Raji (cell line): ENCODE results near the gene SLC2A10.

Source experiments
- POLR2A ChIP-seq: IDR thresholded peaks from 2 replicates; pipeline ENCODE4 v1.6.1; 2011; ENCODE audit warnings: low read depth, low read length, control low read depth; ENCODE audit not compliant: insufficient read depth

Gene SLC2A10

DNA sequence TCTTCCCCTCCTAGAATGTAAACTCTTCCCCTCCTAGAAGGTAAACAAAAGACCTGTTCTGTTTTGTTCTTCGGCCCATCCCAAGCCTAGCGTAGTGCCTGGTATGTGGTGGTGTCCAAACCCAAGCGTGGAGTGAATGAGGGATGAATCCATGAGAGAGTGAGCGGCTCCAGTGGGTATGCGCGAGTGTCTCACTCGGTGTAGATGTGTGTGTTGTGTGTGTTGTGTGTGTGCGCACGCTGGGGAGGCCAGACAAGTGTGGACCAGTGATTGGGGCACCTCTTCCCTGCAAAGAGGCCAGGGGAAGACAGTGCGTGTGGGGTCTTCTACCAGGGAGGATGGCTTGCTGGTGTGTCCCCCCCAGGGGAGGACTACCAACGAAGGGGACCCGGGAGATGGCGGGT, 392 bp upstream of the SLC2A10 start:
- TF ChIP-seq POLR2A: no peak

GRCh38 chr20:46710153-46710913, 884 bp downstream of the SLC2A10 start:
- no peak for TF ChIP-seq POLR2A

- no peak for TF ChIP-seq POLR2A
Measured at GRCh38 chr20:46712056-46712636, 2.7 kb downstream of the SLC2A10 start.

GRCh38 chr20:46713957-46714834, 4.7 kb downstream of the SLC2A10 start:
- TF ChIP-seq POLR2A: no peak

- TF ChIP-seq POLR2A: no peak
Measured at GRCh38 chr20:46715292-46715756, 5.9 kb downstream of the SLC2A10 start.

DNA sequence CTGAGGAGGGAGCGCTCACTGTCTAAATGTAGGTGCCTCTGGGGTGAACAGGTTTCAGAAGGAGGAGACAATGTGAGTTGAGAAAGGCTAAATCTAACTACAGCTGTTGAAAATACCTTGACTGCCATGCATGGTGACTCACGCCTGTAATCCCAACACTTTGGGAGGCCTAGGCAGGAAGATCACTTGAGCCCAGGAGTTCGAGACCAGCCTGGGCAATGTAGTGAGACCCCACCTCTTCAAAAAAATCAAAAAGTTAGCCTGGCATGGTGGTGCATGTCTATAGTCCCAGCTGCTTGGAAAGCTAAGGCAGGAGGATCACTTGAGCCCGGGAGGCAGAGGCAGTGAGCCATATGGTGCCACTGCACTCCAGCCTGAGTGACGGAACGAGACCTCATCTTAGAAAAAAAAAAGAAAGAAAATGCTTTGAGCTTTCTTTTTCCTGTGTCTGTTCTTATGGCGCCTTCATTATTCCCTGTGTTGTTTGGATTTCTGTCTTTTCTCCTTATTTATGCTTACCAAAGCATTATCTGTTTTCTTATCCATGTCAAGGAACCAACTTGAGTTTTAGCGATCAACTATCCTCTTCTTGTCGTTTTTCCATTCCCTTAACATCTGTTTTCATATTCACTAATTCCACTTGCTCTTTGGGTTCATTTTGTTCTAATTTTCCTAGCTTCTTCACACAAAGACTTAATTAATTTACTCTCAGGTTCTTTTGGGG, 8.5 kb downstream of the SLC2A10 start:
- TF ChIP-seq POLR2A: no peak

DNA sequence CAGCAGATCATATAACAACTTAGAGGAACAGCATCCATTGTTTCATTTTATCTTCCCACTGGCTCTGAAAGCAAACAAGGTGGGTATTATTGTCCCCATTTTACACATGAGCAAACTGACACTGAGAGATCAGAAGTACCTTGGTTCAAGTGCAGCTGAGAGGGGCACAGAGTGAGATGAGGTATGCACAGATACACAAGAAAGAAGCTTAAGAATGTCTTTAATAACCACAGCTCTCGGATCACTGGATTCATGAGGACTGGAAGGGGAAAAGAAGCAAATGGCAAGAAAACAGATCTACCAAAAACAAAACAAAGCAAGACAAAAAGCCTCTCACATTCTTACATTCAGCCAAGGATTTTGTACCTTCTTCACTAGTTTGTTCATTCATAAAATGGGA, 10.6 kb downstream of the SLC2A10 start:
- no peak for TF ChIP-seq POLR2A

- no peak for TF ChIP-seq POLR2A
Measured at GRCh38 chr20:46720776-46721425, 11.5 kb downstream of the SLC2A10 start.

DNA sequence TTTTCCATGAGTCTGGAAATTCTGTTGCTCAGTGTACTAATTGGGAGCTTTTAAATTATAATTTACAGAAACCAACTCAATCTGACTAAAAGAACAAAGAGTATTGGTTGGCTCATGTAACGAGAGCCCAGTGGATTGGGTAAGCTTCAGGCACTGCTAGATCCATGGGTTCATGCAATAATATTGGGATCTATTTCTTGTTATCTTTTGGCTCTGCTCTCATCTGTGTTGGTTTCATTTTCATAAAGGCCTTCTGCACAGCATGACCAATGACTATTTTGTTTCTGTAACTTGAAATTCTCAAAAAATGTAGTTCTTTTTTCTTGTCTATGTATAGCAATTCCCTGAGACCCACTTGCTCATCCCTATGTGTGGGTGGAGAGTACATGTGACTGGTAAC, 12.0 kb downstream of the SLC2A10 start:
- TF ChIP-seq POLR2A: no peak

DNA sequence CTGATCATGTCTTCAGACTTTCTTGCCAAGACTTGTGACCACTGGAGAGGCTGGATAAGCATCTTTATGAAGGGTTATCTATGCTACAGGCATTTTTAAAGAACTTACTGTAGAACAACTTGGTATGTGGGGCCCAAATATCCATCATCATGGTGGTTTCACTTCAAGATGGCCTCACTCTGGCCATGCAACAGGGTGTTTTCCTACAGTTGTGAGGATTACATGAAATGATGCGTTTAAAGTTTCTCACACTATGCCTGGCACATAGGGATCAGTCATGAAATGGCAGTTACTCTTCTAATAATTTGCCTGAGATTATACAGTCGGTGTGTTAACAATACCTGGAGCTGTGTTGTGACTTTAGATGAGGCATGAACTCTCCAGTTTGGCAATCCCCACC, 13.0 kb downstream of the SLC2A10 start:
- TF ChIP-seq POLR2A: no peak

GRCh38 chr20:46723039-46723438, 13.6 kb downstream of the SLC2A10 start:
- no peak for TF ChIP-seq POLR2A

DNA sequence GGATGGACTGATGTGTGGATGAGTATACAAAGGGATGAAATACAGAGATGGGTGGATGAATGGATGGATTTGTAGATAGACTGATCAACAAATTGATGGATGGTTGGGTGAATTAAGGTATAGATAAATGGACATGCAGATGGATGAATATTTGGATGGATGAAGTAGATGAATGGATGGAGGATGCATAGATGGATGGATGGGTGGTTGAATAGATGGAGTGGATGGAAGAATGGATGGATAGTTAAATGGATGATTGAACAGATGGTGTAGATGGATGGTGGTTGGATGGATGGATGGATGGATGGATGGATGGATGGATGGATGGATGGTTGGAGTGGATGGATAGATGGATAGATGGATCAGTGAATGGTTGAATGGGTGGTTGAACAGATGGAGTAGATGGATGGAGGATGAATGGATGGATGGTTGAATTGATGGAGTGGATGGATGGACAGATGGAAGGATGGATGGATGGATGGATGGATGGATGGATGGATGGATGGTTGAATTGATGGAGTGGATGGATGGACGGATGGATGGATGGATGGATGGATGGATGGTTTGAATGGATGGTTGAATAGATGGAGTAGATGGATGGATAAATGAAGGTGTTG, 15.0 kb downstream of the SLC2A10 start:
- TF ChIP-seq POLR2A: no peak

- TF ChIP-seq POLR2A: no peak
Measured at GRCh38 chr20:46725186-46726165, 16.0 kb downstream of the SLC2A10 start.

GRCh38 chr20:46731770-46732169, 22.3 kb downstream of the SLC2A10 start:
- TF ChIP-seq POLR2A: no peak
